Astrocyte of the cerebellum (primary cell): ENCODE results near the gene POFUT2.

Experiments used
- DNase-seq: peaks from one replicate; pipeline ENCODE4 v3.0.0-alpha.2; 2011; ENCODE audit warnings: low read depth
- H3K4me3 ChIP-seq: 2 replicates; pipeline ENCODE4 v1.5.1; 2011; ENCODE audit warnings: mild to moderate bottlenecking, low read depth, low read length, moderate library complexity
- in situ Hi-C: cut with HindIII; loops from 2 replicates; pipeline ENCODE4 v1.10.0; 2017; ENCODE audit warnings: low sequenced_read_pairs
- TF ChIP-seq, protein P1 (sequence below): IDR thresholded peaks from 2 replicates; pipeline ENCODE4 v1.5.1; 2012; ENCODE audit warnings: low read length, low read depth, moderate library complexity, mild to moderate bottlenecking; ENCODE audit errors: missing control alignments

Gene POFUT2

DNA sequence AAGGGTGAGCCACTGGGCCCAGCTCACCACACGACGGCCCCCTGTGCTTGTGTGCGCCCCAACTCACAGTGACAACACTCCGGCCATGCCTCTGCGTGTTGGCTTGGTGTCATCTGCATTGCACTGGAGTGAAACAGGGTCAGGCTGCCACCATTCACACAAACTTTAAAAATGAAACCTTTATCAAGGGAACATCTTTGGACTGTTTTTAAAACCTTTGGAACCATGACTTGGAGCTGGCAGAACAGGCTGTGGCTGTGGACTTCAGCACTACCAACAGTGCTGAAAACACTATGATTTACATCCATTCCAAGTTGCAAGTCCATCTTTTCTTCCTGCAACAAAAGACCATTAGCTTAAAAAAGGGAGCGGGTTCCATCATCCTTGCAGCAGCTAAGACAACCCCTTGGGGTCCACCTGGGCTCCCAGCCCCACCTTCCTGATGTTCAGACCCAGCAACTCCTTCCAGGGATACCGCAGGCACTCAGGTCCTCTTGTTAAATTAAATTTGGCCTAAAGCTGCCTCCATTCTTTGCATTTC lies 25.6 kb downstream of the POFUT2 start:
- H3K4me3 ChIP-seq, result no peak overlapping the region
- DNase-seq, result no peak
- TF ChIP-seq, protein P1, sequence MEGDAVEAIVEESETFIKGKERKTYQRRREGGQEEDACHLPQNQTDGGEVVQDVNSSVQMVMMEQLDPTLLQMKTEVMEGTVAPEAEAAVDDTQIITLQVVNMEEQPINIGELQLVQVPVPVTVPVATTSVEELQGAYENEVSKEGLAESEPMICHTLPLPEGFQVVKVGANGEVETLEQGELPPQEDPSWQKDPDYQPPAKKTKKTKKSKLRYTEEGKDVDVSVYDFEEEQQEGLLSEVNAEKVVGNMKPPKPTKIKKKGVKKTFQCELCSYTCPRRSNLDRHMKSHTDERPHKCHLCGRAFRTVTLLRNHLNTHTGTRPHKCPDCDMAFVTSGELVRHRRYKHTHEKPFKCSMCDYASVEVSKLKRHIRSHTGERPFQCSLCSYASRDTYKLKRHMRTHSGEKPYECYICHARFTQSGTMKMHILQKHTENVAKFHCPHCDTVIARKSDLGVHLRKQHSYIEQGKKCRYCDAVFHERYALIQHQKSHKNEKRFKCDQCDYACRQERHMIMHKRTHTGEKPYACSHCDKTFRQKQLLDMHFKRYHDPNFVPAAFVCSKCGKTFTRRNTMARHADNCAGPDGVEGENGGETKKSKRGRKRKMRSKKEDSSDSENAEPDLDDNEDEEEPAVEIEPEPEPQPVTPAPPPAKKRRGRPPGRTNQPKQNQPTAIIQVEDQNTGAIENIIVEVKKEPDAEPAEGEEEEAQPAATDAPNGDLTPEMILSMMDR, result no peak
- in situ Hi-C loops, result no loop called here

DNA sequence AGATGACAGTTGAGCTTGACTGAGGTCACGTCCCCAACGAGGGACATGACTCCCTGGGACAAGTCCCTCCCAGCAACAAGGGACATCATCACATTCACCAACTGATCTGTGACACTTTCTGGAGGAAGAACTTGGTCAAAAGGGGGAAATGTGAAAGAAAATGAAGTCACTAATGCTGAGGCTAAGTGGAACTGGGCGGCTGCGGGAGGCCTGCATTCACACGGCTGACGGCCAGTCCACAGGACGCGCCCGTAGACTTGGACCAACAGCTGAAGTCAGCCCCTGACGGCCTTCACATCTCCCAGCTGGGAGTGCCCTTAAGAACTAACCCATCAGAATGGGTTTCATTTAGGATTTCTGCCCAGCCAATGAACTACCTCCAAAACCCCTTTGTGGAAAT lies 26.6 kb downstream of the POFUT2 start:
- no peak for DNase-seq
- no peak overlapping the region for H3K4me3 ChIP-seq
- in situ Hi-C loops, result no loop called here
- TF ChIP-seq, protein P1, result no peak

DNA sequence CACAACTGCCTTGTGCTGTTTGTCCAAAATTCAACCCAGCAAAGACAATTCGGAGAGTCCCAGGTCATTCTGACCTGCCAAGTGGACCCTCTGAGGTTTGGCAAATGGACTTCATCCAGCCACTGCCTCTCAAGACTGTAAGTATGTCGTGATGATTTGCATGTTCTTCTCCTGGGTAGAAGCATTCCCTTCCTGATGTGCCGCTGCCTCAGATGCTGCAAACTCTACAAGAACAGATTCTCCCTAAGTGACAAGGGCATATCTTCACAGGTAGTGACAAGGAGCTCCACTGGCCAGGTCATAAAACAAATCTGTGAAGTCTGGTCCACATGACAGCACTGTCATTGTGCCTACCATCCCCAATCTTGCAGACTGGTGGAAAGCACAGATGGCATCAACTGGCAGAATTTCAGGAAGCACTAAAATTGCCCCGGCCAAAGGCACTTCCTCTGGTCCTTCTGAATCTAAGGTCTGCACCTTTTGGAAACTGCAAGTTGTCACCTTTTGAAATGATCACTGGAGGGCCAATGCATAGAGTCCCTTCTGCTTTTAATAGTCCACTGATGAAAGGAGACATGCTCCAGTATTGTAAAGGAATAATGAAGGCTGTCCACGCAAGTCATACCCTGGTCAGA lies 27.4 kb downstream of the POFUT2 start:
- no peak overlapping the region for H3K4me3 ChIP-seq
- no peak for DNase-seq
- TF ChIP-seq, protein P1, result no peak
- in situ Hi-C loops, result no loop called here

DNA sequence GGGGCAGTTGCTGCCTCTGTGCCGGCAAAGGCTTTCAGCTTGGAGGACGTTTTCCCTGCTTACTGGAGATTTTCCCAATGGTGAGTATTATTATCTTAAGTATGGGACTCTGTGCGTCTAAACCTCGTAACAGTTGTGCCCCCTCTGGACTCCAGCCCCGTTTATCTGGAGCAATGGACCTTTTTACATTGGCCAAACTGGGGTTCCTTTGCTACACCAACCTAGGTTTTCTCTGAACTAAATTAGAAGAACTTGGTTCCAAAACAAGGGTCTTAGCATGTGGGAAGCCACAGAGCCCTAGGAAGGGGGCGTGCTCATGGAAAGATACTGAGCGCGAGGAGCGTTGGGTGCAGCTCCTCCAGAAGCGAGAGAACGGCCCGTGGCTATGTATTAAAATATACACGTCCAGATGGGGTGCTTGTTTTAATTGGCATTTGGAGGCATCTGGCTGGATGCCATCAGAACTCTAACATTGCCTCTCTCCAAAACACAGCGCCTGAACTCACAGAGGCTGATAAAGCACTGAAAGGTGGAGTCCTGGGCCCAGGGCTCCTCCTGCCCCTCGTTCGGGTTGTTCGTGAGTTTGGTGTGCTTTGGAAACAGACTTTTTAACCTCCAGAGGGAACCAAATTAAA lies 28.4 kb downstream of the POFUT2 start:
- TF ChIP-seq, protein P1, result no peak
- H3K4me3 ChIP-seq, result no peak overlapping the region
- no peak for DNase-seq
- in situ Hi-C loops, result no loop called here

DNA sequence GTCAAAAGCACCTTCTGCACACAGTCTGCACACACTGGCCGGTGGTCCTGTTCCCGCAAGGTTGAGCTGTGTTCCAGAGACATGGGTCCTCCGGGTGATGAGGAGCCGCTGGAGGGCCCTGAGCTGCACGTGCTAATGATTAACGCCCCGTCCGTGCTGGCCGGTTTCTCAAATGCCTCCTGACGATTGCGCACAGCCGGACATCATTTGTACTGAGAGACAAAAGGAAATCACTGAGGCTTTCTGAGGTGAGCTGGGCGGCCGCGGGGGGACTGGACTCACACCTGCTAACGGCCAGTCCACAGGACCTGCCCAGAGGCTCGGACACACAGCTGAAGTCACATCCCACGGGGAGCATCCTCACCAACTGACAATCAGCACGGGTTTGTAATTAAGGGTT lies 29.2 kb downstream of the POFUT2 start:
- DNase-seq, result no peak
- in situ Hi-C loops, result no loop called here
- TF ChIP-seq, protein P1, result no peak
- no peak overlapping the region for H3K4me3 ChIP-seq

DNA sequence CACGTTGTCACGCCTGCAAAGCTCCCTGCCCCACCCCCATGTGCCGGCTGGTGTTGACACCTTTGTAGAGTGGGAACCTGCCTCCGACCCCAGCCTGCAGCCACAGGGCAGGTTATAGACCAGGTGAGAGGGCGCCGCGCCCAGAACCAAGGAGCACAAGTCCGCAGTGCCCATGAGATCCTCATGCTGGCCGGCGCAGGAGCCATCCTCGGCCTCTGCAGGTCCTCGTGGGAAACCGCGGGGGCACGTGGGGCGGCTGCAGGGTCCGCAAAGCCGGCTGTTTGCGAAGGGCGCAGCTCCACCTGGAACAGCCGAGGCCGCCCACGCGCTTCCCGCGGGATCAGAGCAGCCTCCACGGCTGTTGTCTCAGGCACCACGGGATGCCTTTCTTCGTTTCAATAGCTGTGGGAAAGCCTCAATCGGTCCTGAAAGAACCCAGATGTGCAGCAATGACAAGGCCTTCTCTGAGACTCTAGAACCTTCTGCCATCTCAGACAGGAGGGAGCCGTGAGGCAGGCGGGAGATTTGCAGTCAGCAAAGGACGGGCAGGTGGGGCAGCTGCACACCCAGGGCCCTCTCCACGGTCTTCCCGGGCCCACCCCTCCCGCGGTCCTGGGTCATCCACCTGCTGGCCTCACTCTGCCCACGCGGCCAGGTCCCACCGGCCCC lies 29.9 kb downstream of the POFUT2 start:
- no peak overlapping the region for H3K4me3 ChIP-seq
- no peak for DNase-seq
- TF ChIP-seq, protein P1, result no peak
- in situ Hi-C loops, result no loop called here
